ENCODE results near the gene DDOST.

DNA sequence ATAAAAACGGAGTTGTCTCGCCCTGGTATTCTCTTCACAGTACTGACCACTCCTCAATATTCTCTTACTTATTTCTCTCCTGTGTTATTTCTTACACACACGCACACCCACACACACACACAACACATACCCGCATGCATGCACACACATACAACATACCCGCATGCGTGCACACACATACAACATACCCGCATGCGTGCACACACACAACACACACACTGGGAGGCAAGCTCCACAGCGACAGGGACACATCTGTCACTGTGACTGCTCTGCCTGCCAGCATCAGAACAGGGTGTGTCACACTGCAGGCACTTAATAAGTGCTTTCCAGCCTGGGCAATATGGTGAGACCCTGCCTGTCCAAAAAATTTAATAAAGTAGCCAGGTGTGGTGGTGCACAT is 20.8 kb upstream of the DDOST start:
- TF ChIP-seq, protein P1, sequence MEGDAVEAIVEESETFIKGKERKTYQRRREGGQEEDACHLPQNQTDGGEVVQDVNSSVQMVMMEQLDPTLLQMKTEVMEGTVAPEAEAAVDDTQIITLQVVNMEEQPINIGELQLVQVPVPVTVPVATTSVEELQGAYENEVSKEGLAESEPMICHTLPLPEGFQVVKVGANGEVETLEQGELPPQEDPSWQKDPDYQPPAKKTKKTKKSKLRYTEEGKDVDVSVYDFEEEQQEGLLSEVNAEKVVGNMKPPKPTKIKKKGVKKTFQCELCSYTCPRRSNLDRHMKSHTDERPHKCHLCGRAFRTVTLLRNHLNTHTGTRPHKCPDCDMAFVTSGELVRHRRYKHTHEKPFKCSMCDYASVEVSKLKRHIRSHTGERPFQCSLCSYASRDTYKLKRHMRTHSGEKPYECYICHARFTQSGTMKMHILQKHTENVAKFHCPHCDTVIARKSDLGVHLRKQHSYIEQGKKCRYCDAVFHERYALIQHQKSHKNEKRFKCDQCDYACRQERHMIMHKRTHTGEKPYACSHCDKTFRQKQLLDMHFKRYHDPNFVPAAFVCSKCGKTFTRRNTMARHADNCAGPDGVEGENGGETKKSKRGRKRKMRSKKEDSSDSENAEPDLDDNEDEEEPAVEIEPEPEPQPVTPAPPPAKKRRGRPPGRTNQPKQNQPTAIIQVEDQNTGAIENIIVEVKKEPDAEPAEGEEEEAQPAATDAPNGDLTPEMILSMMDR (optimal IDR thresholded peaks at IDR 0.05 in 1 of 3, IDR thresholded peaks at IDR 0.05 in 1 of 3, conservative IDR thresholded peaks at IDR 0.05 in 1 of 3; ENCODE audit: extremely low read depth in 1 of 3, insufficient read depth in 2 of 3, low read length in 3 of 3): no peak
- TF ChIP-seq EZH2 (IDR thresholded peaks at IDR 0.05; ENCODE audit: low read length): no peak

Measured in keratinocyte (primary cell).